A673 (cell line): ENCODE data around the gene ALPP.

Source experiments
- EZH2 ChIP-seq: fragments of 200-600 bp; sonication (generic); IDR thresholded peaks from 2 replicates; pipeline ENCODE4 v1.6.1; 2017; ENCODE audit warnings: borderline replicate concordance, low read depth, mild to moderate bottlenecking, mixed read lengths, antibody characterized with exemption, low read length; ENCODE audit not compliant: poor library complexity, severe bottlenecking
- TF ChIP-seq, protein P1 (sequence below): fragments of 300-800, 200-600 bp; sonication (generic); conservative IDR thresholded peaks from 2 replicates; pipeline ENCODE4 v1.5.1; 2017; ENCODE audit warnings: low read depth, mild to moderate bottlenecking, antibody characterized with exemption, low read length, moderate library complexity, mixed read lengths

- TF ChIP-seq, protein P1, sequence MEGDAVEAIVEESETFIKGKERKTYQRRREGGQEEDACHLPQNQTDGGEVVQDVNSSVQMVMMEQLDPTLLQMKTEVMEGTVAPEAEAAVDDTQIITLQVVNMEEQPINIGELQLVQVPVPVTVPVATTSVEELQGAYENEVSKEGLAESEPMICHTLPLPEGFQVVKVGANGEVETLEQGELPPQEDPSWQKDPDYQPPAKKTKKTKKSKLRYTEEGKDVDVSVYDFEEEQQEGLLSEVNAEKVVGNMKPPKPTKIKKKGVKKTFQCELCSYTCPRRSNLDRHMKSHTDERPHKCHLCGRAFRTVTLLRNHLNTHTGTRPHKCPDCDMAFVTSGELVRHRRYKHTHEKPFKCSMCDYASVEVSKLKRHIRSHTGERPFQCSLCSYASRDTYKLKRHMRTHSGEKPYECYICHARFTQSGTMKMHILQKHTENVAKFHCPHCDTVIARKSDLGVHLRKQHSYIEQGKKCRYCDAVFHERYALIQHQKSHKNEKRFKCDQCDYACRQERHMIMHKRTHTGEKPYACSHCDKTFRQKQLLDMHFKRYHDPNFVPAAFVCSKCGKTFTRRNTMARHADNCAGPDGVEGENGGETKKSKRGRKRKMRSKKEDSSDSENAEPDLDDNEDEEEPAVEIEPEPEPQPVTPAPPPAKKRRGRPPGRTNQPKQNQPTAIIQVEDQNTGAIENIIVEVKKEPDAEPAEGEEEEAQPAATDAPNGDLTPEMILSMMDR, result no peak
- no peak for TF ChIP-seq EZH2
Observed at GRCh38 chr2:232345251-232345650, 33.3 kb upstream of the ALPP start.
